HCT116 (cell line): ENCODE measurements around the gene PMM1. TPM values are rescaled to one million over a fixed set of nuclear protein-coding genes. Genes with fewer than 3 reads are reported as not detected.
A peak's percentile ranks its signal among the peaks of the same experiment; 100 is the strongest.

Experiments
- ATAC-seq: fragments of 200-7000 bp; cut with Tn5 transposase; 2 replicates; pipeline ENCODE4 v1.9.1; 2020; ENCODE audit warnings: mild to moderate bottlenecking, moderate library complexity
- BruUV-seq: library from RNA; stranded (reverse); fragments of 400-500 nt; replicated peaks from 2 replicates; lab custom pipeline; 2021; lab: Mats Ljungman, UMichigan
- CTCF ChIA-PET: fragments of 300-600 bp; sonication (Branson Sonifier 250); formaldehyde crosslinking; loops from one replicate; lab custom pipeline; 2021; ENCODE audit warnings: antibody characterized with exemption; lab: Charles Lee
- POLR2A ChIA-PET: fragments of 300-600, 350-600 bp; sonication (Branson Sonifier 250); formaldehyde crosslinking; loops from one replicate; lab custom pipeline; 2021; ENCODE audit warnings: antibody characterized with exemption; lab: Charles Lee
- RAD21 ChIA-PET, 2 experiments: fragments of 300-600 bp; sonication (Branson Sonifier 250); formaldehyde crosslinking; loops; one replicate each; lab custom pipeline; 2023; ENCODE audit warnings: low total read pairs in 2 of 2; ENCODE audit not compliant: uncharacterized antibody in 2 of 2, unreplicated experiment in 2 of 2, low non-redundant PET in 1 of 2; lab: Charles Lee
- DNase-seq: peaks from one replicate; pipeline ENCODE4 v3.0.0-alpha.2; 2010; ENCODE audit warnings: low read depth, low spot score
- H2AFZ ChIP-seq: fragments of 200-600 bp; shearing (Covaris generic), sonication (generic); 2 replicates; pipeline ENCODE4 v1.6.1; 2017; ENCODE audit warnings: low read depth, mixed run types, mixed read lengths, antibody characterized with exemption, low read length; ENCODE audit not compliant: poor library complexity, severe bottlenecking
- H3K27ac ChIP-seq: 2 replicates; pipeline ENCODE4 v1.5.1; 2012; ENCODE audit warnings: low read depth, low read length
- H3K27me3 ChIP-seq: fragments of 200-600 bp; sonication (generic); 2 replicates; pipeline ENCODE4 v1.6.1; 2016; ENCODE audit warnings: mixed run types, low read length, mixed read lengths; ENCODE audit not compliant: insufficient read depth
- H3K36me3 ChIP-seq, 2 experiments: fragments of 200-500 bp in 1 of 2; fragments of 200-600 bp in 1 of 2; sonication (Bioruptor generic) in 1 of 2; sonication (generic) in 1 of 2; 2 replicates each; pipeline versions ENCODE4 v1.5.1 to v1.6.1; 2014 to 2016; ENCODE audit warnings: low read length in 2 of 2, inconsistent platforms in 1 of 2, mixed read lengths in 1 of 2, mixed run types in 1 of 2; ENCODE audit not compliant: insufficient read depth in 2 of 2, control insufficient read depth in 1 of 2
- H3K4me1 ChIP-seq, 2 experiments: fragments of 200-600 bp in 1 of 2; sonication (generic) in 1 of 2; 2 replicates each; pipeline versions ENCODE4 v1.5.1 to v1.6.1; 2012 to 2017; ENCODE audit warnings: low read length in 2 of 2, inconsistent platforms in 1 of 2, mild to moderate bottlenecking in 1 of 2, mixed read lengths in 1 of 2, mixed run types in 1 of 2, moderate library complexity in 1 of 2; ENCODE audit not compliant: insufficient read depth in 2 of 2, control insufficient read depth in 1 of 2
- H3K4me2 ChIP-seq: fragments of 200-600 bp; sonication (generic); 2 replicates; pipeline ENCODE4 v1.6.1; 2017; ENCODE audit warnings: mixed run types, low read length, mixed read lengths
- H3K4me3 ChIP-seq, 2 experiments: fragments of 200-600 bp in 1 of 2; sonication (generic) in 1 of 2; replicated peaks in 1 of 2; 2 replicates each; pipeline ENCODE4 v1.5.1; 2011 to 2016; ENCODE audit warnings: low read length in 2 of 2, control low read depth in 1 of 2, low read depth in 1 of 2, mild to moderate bottlenecking in 1 of 2, mixed read lengths in 1 of 2, mixed run types in 1 of 2
- H3K79me2 ChIP-seq: fragments of 200-600 bp; sonication (generic); 2 replicates; pipeline ENCODE4 v1.6.1; 2017; ENCODE audit warnings: mild to moderate bottlenecking, mixed run types, low read length, moderate library complexity, mixed read lengths; ENCODE audit not compliant: insufficient read depth
- H3K9ac ChIP-seq: fragments of 200-600 bp; sonication (generic); 2 replicates; pipeline ENCODE4 v1.6.1; 2016; ENCODE audit warnings: low read length, mixed read lengths
- H3K9me2 ChIP-seq: fragments of 200-600 bp; sonication (generic), shearing (Covaris generic); 2 replicates; pipeline ENCODE4 v1.6.1; 2017; ENCODE audit warnings: mixed run types, mild to moderate bottlenecking, moderate library complexity; ENCODE audit not compliant: insufficient read depth
- H3K9me3 ChIP-seq, 2 experiments: fragments of 200-500 bp in 1 of 2; fragments of 200-600 bp in 1 of 2; sonication (Bioruptor generic) in 1 of 2; sonication (generic) in 1 of 2; 2 replicates each; pipeline ENCODE4 v1.6.1; 2014 to 2017; ENCODE audit warnings: low read length in 2 of 2, mixed read lengths in 2 of 2, inconsistent platforms in 1 of 2, low read depth in 1 of 2, mild to moderate bottlenecking in 1 of 2, mixed run types in 1 of 2, moderate library complexity in 1 of 2; ENCODE audit not compliant: control insufficient read depth in 1 of 2, insufficient read depth in 1 of 2
- H4K20me1 ChIP-seq: fragments of 200-600 bp; sonication (generic), shearing (Covaris generic); 2 replicates; pipeline ENCODE4 v1.6.1; 2017; ENCODE audit warnings: mixed run types, mild to moderate bottlenecking, moderate library complexity; ENCODE audit not compliant: insufficient read depth
- CTCF ChIP-seq, 3 experiments: fragments of 200-600 bp in 1 of 3; sonication (generic) in 1 of 3; IDR thresholded peaks in 2 of 3; conservative IDR thresholded peaks in 1 of 3; 2 replicates each; pipeline ENCODE4 v1.5.1; 2012 to 2017; ENCODE audit warnings: low read depth in 2 of 3, low read length in 2 of 3, antibody characterized with exemption in 1 of 3, borderline replicate concordance in 1 of 3, control low read depth in 1 of 3, mild to moderate bottlenecking in 1 of 3, mixed read lengths in 1 of 3, mixed run types in 1 of 3, moderate library complexity in 1 of 3; ENCODE audit not compliant: insufficient read depth in 1 of 3
- ELF1 ChIP-seq: IDR thresholded peaks from 2 replicates; pipeline ENCODE4 v1.6.1; 2012; ENCODE audit warnings: low read depth, borderline replicate concordance
- POLR2A ChIP-seq: IDR thresholded peaks from 2 replicates; pipeline ENCODE4 v1.7.0; 2011; ENCODE audit warnings: borderline replicate concordance; ENCODE audit not compliant: insufficient read depth, insufficient read length; ENCODE audit errors: extremely low read depth
- POLR2AphosphoS5 ChIP-seq: IDR thresholded peaks from 2 replicates; pipeline ENCODE4 v1.6.1; 2011; ENCODE audit warnings: mild to moderate bottlenecking, low read depth, low read length, moderate library complexity
- RAD21 ChIP-seq: IDR thresholded peaks from 2 replicates; pipeline ENCODE4 v1.6.1; 2012; ENCODE audit warnings: low read depth, mild to moderate bottlenecking
- SIN3A ChIP-seq: IDR thresholded peaks from 2 replicates; pipeline ENCODE4 v1.6.1; 2012; ENCODE audit warnings: low read depth
- SRF ChIP-seq: IDR thresholded peaks from 2 replicates; pipeline ENCODE4 v1.6.1; 2012; ENCODE audit warnings: low read depth
- TCF7L2 ChIP-seq: IDR thresholded peaks from 2 replicates; pipeline ENCODE4 v1.7.0; 2011; ENCODE audit warnings: borderline replicate concordance, inconsistent platforms; ENCODE audit not compliant: insufficient read depth, insufficient read length; ENCODE audit errors: extremely low read depth
- intact Hi-C: fragments of 100-400 bp; cut with micrococcal nuclease; formaldehyde crosslinking; loops from 2 replicates; pipeline ENCODE4 v1.10.0; 2022
- total RNA-seq: library from RNA; stranded (reverse); gene quantifications from one replicate; pipeline ENCODE4 v1.2.1, GENCODE V29; 2021; ENCODE audit not compliant: unreplicated experiment

Gene PMM1
- total RNA-seq, 1 experiment from 2014 or later, result 31.7 TPM

GRCh38 chr22:41596776-41597634 lies 7.4 kb upstream of the PMM1 start:
- no TSS peak for BruUV-seq
- H2AFZ ChIP-seq, result no peak overlapping the region
- POLR2A ChIA-PET, result interaction anchor here (0.6 to 1.1 kb wide), 2 partner anchors 31 to 43 kb away, joined by 3 to 4 read pairs; no protein-coding TSS in a partner anchor
- peaks cover 0 to 2% of the 10 kb centered on the region in 2 experiments; a peak in 2 of 4 replicates for H3K36me3 ChIP-seq
- no peak overlapping the region for H3K4me3 ChIP-seq
- peak overlapping the region; percentile 18; the same call in 1 of the 2 replicates for H3K9ac ChIP-seq
- RAD21 ChIA-PET, result interaction anchor here in 1 of 2 experiments (0.7 kb wide), 1 partner anchor 44 kb away, joined by 3 read pairs; no protein-coding TSS in a partner anchor
- DNase-seq (no peak), ATAC-seq (peak; percentile 94)
- no peaks in the 10 kb centered on the region for H3K9me2 ChIP-seq
- H3K9me3 ChIP-seq, result no peaks in the 10 kb centered on the region
- H3K4me1 ChIP-seq, result peaks cover 0 to 11% of the 10 kb centered on the region in 2 experiments; a peak in 2 of 4 replicates
- CTCF ChIA-PET, result interaction anchor here (0.6 to 2.1 kb wide), 9 partner anchors 10 to 193 kb away, joined by 3 to 10 read pairs (median 3); partner anchors contain the start of genes ACO2, PHF5A and POLR3H
- no peak overlapping the region for H3K27ac ChIP-seq
- no peaks in the 10 kb centered on the region for H3K27me3 ChIP-seq
- H3K4me2 ChIP-seq, result no peak overlapping the region
- H4K20me1 ChIP-seq, result no peaks in the 10 kb centered on the region
- TF ChIP-seq RAD21 (peak; percentile 94), CTCF (IDR thresholded peaks at IDR 0.05 in 2 of 3, conservative IDR thresholded peaks at IDR 0.05 in 1 of 3; ENCODE audit: borderline replicate concordance in 1 of 3, insufficient read depth in 1 of 3, low read depth in 2 of 3, low read length in 2 of 3) (peak; percentile 84 to 93 (median 88)), TCF7L2 (no peak), SRF (no peak), SIN3A (no peak), ELF1 (no peak), POLR2A (no peak), POLR2AphosphoS5 (peak; percentile 65)
- TF ChIP-seq, all 23 proteins: peak for 3
- no peaks in the 10 kb centered on the region for H3K79me2 ChIP-seq
- intact Hi-C loops, result loop anchor here (1.0 to 5.0 kb wide), 3 partner anchors 44 to 195 kb away; no protein-coding TSS in a partner anchor
